HepG2 (cell line): Measurements from ENCODE around the gene NDUFS2. TPM values are rescaled to one million over a fixed set of nuclear protein-coding genes. Genes with fewer than 3 reads are reported as not detected.

Experiments used
- CCAR2 ChIP-seq: fragments of 200-400 bp; formaldehyde crosslinking; optimal IDR thresholded peaks from 2 replicates; pipeline ENCODE3; 2018; ENCODE audit warnings: low read depth, mild to moderate bottlenecking, low read length, moderate library complexity
- CTCF ChIP-seq: sonication (generic); formaldehyde crosslinking; IDR thresholded peaks from 2 replicates; pipeline ENCODE4 v1.5.0; 2020; ENCODE audit warnings: mild to moderate bottlenecking, missing genetic modification reagents, moderate library complexity
- GATAD2A ChIP-seq: IDR thresholded peaks from 2 replicates; pipeline ENCODE4 v1.6.1; 2016
- HDAC2 ChIP-seq: sonication (generic); formaldehyde crosslinking; IDR thresholded peaks from 2 replicates; pipeline ENCODE4 v1.4.0; 2020; ENCODE audit warnings: missing genetic modification reagents
- HOXA9 ChIP-seq: sonication (generic); formaldehyde crosslinking; IDR thresholded peaks from 2 replicates; pipeline ENCODE4 v1.8.1; 2022; ENCODE audit warnings: missing genetic modification reagents, mild to moderate bottlenecking, moderate library complexity, borderline replicate concordance
- KMT2B ChIP-seq: IDR thresholded peaks from 2 replicates; pipeline ENCODE4 v1.6.1; 2016; ENCODE audit warnings: missing genetic modification reagents, missing compliant biosample characterization
- MIXL1 ChIP-seq: IDR thresholded peaks from 2 replicates; pipeline ENCODE4 v1.6.1; 2016
- NFYC ChIP-seq: IDR thresholded peaks from 2 replicates; pipeline ENCODE4 v1.6.1; 2016; ENCODE audit warnings: missing genetic modification reagents, missing compliant biosample characterization
- RXRA ChIP-seq: sonication (generic); formaldehyde crosslinking; IDR thresholded peaks from 2 replicates; pipeline ENCODE4 v1.5.1; 2020; ENCODE audit warnings: missing genetic modification reagents
- SMC3 ChIP-seq: IDR thresholded peaks from 2 replicates; pipeline ENCODE4 v1.6.1; 2011; ENCODE audit warnings: low read length, improper control_type of control experiment
- ZBTB7A ChIP-seq: sonication (generic); formaldehyde crosslinking; IDR thresholded peaks from 2 replicates; pipeline ENCODE4 v1.8.0; 2022; ENCODE audit warnings: mild to moderate bottlenecking, missing genetic modification reagents
- ZFX ChIP-seq: sonication (generic); formaldehyde crosslinking; IDR thresholded peaks from 2 replicates; pipeline ENCODE4 v1.4.0; 2020; ENCODE audit warnings: mild to moderate bottlenecking, low read depth, missing genetic modification reagents, moderate library complexity
- ZNF12 ChIP-seq: sonication (generic); formaldehyde crosslinking; IDR thresholded peaks from 2 replicates; pipeline ENCODE4 v1.5.0; 2020; ENCODE audit warnings: missing genetic modification reagents
- ZNF333 ChIP-seq: sonication (generic); formaldehyde crosslinking; IDR thresholded peaks from 2 replicates; pipeline ENCODE4 v1.4.0; 2020; ENCODE audit warnings: mild to moderate bottlenecking, missing genetic modification reagents, borderline replicate concordance
- ZNF362 ChIP-seq: sonication (generic); formaldehyde crosslinking; IDR thresholded peaks from 2 replicates; pipeline ENCODE4 v1.4.0; 2020; ENCODE audit warnings: missing genetic modification reagents, mild to moderate bottlenecking, borderline replicate concordance
- ZNF484 ChIP-seq: sonication (generic); formaldehyde crosslinking; IDR thresholded peaks from 2 replicates; pipeline ENCODE4 v1.5.1; 2020; ENCODE audit warnings: mild to moderate bottlenecking, low read depth, missing genetic modification reagents, borderline replicate concordance
- ZNF501 ChIP-seq: sonication (generic); formaldehyde crosslinking; IDR thresholded peaks from 2 replicates; pipeline ENCODE4 v1.5.1; 2020; ENCODE audit warnings: mild to moderate bottlenecking, moderate library complexity, missing genetic modification reagents
- ZNF644 ChIP-seq: IDR thresholded peaks from 2 replicates; pipeline ENCODE4 v1.6.1; 2016; ENCODE audit warnings: low read depth
- ZNF678 ChIP-seq: sonication (generic); formaldehyde crosslinking; IDR thresholded peaks from 2 replicates; pipeline ENCODE4 v1.4.0; 2020; ENCODE audit warnings: mild to moderate bottlenecking, missing genetic modification reagents
- ZNF746 ChIP-seq: sonication (generic); formaldehyde crosslinking; IDR thresholded peaks from 2 replicates; pipeline ENCODE4 v1.8.0; 2022; ENCODE audit warnings: mild to moderate bottlenecking, missing genetic modification reagents
- ZNF768 ChIP-seq: sonication (generic); formaldehyde crosslinking; IDR thresholded peaks from 2 replicates; pipeline ENCODE4 v1.4.0; 2020; ENCODE audit warnings: missing genetic modification reagents
- polyA plus RNA-seq, 8 experiments: library from polyadenylated mRNA; depleted of rRNA in 3 of 8; stranded (reverse) in 7 of 8; unstranded in 1 of 8; fragments of >200 nt; fragmentation: Illumina TruSeq in 4 of 8; extraction: Trizol in 4 of 8; gene quantifications; 2 replicates each; pipeline versions ENCODE4 v1.2.1 to v1.2.3, GENCODE V29; 2011 to 2016; ENCODE audit warnings: low read depth in 4 of 8, missing spikeins in 1 of 8, mixed read lengths in 1 of 8; ENCODE audit not compliant: insufficient read depth in 1 of 8
- total RNA-seq, 5 experiments: library from RNA; depleted of rRNA; stranded (reverse); fragments of >200 nt; fragmentation: Illumina TruSeq; extraction: Trizol; gene quantifications; 2 replicates each; pipeline ENCODE4 v1.2.3, GENCODE V29; 2016; ENCODE audit warnings: low read depth in 1 of 5
- TF ChIP-seq, protein P1 (sequence below), 2 experiments: fragments of 450-650 bp in 1 of 2; sonication (generic) in 1 of 2; formaldehyde crosslinking; IDR thresholded peaks; 2 replicates each; pipeline versions ENCODE4 v1.5.0 to v1.8.0; 2020 to 2022; ENCODE audit warnings: mild to moderate bottlenecking in 1 of 2, missing genetic modification reagents in 1 of 2
- TF ChIP-seq, protein P2 (sequence below), 2 experiments: IDR thresholded peaks; 2 replicates each; pipeline ENCODE4 v1.6.1; 2011 to 2012; ENCODE audit warnings: low read length in 2 of 2, borderline replicate concordance in 1 of 2, low read depth in 1 of 2, mild to moderate bottlenecking in 1 of 2, moderate library complexity in 1 of 2

Gene NDUFS2
- total and polyA plus RNA-seq, 2 of the 13 experiments (the other 11 are each of a cell fraction or from before 2014, with no cell fraction given): 89.9 to 118 TPM

DNA sequence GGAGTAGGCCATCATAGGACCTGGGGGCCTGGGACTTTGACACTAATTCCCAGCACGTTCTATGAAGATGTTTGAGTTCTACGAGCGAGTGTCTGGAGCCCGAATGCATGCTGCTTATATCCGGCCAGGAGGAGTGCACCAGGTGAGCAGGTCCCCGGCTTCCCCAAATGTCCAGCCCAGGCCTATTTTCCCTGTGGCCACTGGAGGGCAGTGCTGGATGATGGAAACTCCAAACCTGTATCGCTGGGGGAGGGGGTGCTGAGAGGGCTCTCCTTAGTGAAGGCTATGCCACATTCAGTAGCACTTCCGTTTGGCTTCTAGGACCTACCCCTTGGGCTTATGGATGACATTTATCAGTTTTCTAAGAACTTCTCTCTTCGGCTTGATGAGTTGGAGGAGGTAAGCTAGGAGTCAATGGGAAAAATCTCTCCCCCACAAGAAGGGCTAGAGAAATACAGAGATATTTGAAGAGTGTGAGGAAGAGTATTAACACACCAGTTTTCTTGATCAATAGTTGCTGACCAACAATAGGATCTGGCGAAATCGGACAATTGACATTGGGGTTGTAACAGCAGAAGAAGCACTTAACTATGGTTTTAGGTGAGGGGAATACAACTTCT, 7.7 kb downstream of the NDUFS2 start (continued):
- TF ChIP-seq ZNF333 (CRISPR knock-in tag) (no peak), ZNF501 (CRISPR knock-in tag) (peak; percentile 62; the same call in 1 of the 2 replicates), ZNF484 (no peak), NFYC (CRISPR knock-in tag) (0 out of 2 replicates have a peak, but pooled peaks have one; percentile 12), ZNF768 (no peak), RXRA (no peak; the same call in 1 of the 2 replicates), KMT2B (no peak), GATAD2A (CRISPR knock-in tag) (peak; percentile 52; the same call in 1 of the 2 replicates), ZNF678 (no peak), ZNF746 (no peak), CTCF (CRISPR knock-in tag) (peak; percentile 97), ZNF362 (CRISPR knock-in tag) (peak; percentile 37; the same call in 1 of the 2 replicates), ZNF644 (CRISPR knock-in tag) (no peak), HDAC2 (CRISPR knock-in tag) (peak; percentile 23; the same call in 1 of the 2 replicates), ZBTB7A (CRISPR knock-in tag) (no peak), ZNF12 (CRISPR knock-in tag) (peak; percentile 31; the same call in 1 of the 2 replicates), HOXA9 (CRISPR knock-in tag) (no peak), SMC3 (peak; percentile 95), MIXL1 (peak; percentile 44; the same call in 1 of the 2 replicates), ZFX (peak; percentile 42; the same call in 1 of the 2 replicates), CCAR2 (peak; percentile 28)
- TF ChIP-seq, protein P1, sequence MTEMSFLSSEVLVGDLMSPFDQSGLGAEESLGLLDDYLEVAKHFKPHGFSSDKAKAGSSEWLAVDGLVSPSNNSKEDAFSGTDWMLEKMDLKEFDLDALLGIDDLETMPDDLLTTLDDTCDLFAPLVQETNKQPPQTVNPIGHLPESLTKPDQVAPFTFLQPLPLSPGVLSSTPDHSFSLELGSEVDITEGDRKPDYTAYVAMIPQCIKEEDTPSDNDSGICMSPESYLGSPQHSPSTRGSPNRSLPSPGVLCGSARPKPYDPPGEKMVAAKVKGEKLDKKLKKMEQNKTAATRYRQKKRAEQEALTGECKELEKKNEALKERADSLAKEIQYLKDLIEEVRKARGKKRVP (CRISPR knock-in tag; IDR thresholded peaks at IDR 0.05): no peak
- TF ChIP-seq, protein P2, sequence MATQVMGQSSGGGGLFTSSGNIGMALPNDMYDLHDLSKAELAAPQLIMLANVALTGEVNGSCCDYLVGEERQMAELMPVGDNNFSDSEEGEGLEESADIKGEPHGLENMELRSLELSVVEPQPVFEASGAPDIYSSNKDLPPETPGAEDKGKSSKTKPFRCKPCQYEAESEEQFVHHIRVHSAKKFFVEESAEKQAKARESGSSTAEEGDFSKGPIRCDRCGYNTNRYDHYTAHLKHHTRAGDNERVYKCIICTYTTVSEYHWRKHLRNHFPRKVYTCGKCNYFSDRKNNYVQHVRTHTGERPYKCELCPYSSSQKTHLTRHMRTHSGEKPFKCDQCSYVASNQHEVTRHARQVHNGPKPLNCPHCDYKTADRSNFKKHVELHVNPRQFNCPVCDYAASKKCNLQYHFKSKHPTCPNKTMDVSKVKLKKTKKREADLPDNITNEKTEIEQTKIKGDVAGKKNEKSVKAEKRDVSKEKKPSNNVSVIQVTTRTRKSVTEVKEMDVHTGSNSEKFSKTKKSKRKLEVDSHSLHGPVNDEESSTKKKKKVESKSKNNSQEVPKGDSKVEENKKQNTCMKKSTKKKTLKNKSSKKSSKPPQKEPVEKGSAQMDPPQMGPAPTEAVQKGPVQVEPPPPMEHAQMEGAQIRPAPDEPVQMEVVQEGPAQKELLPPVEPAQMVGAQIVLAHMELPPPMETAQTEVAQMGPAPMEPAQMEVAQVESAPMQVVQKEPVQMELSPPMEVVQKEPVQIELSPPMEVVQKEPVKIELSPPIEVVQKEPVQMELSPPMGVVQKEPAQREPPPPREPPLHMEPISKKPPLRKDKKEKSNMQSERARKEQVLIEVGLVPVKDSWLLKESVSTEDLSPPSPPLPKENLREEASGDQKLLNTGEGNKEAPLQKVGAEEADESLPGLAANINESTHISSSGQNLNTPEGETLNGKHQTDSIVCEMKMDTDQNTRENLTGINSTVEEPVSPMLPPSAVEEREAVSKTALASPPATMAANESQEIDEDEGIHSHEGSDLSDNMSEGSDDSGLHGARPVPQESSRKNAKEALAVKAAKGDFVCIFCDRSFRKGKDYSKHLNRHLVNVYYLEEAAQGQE (IDR thresholded peaks at IDR 0.05; ENCODE audit: borderline replicate concordance in 1 of 2, low read depth in 1 of 2, low read length in 2 of 2): no peak
